ENCODE measurements around the gene UBXN2A.

The UBXN2A gene

DNA sequence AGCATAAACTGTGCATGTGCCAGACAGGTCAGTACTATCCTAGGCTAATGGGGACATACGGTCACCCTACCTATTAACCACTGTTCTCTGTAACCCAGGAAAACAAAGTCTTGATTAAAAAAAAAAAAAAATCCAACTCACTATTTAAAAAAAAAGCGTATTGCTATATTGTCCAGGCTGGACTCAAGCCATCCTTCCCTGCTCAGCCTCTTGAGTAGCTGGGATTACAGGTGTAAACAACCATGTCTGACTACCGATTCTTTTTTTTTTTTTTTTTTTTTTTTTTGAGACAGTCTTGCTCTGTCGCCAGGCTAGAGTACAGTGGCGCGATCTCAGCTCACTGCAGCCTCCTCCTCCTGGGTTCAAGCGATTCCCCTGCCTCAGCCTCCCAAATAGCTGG, 24.9 kb upstream of the UBXN2A start:
- peak overlapping the region; percentile 73 for H3K4me2 ChIP-seq (ENCODE audit: low read depth, low read length, poor library complexity, severe bottlenecking)
- H3K36me3 ChIP-seq (ENCODE audit: insufficient read depth, low read length): no peaks in the 10 kb centered on the region
- no peak for TF ChIP-seq EZH2phosphoT487 (IDR thresholded peaks at IDR 0.05; ENCODE audit: borderline replicate concordance)
- TF ChIP-seq, protein P1, sequence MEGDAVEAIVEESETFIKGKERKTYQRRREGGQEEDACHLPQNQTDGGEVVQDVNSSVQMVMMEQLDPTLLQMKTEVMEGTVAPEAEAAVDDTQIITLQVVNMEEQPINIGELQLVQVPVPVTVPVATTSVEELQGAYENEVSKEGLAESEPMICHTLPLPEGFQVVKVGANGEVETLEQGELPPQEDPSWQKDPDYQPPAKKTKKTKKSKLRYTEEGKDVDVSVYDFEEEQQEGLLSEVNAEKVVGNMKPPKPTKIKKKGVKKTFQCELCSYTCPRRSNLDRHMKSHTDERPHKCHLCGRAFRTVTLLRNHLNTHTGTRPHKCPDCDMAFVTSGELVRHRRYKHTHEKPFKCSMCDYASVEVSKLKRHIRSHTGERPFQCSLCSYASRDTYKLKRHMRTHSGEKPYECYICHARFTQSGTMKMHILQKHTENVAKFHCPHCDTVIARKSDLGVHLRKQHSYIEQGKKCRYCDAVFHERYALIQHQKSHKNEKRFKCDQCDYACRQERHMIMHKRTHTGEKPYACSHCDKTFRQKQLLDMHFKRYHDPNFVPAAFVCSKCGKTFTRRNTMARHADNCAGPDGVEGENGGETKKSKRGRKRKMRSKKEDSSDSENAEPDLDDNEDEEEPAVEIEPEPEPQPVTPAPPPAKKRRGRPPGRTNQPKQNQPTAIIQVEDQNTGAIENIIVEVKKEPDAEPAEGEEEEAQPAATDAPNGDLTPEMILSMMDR (conservative IDR thresholded peaks at IDR 0.05; ENCODE audit: low read length): no peak
- no peak overlapping the region for H3K9ac ChIP-seq (ENCODE audit: low read depth, low read length, poor library complexity, severe bottlenecking)
- H3K4me1 ChIP-seq (ENCODE audit: insufficient read depth, low read length, poor library complexity, severe bottlenecking): peaks cover 33% of the 10 kb centered on the region
- H3K9me2 ChIP-seq (replicated peaks; ENCODE audit: low read depth, low read length): no peaks in the 10 kb centered on the region
- H2AFZ ChIP-seq (ENCODE audit: low read length): no peak overlapping the region
- no peak overlapping the region for H3K4me3 ChIP-seq (ENCODE audit: low read length, poor library complexity, severe bottlenecking)
- H3F3A ChIP-seq (ENCODE audit: low read depth): no peaks in the 10 kb centered on the region
- no peaks in the 10 kb centered on the region for H3K9me3 ChIP-seq (ENCODE audit: insufficient read depth, low read depth, low read length)
- H3K79me2 ChIP-seq (ENCODE audit: insufficient read depth, low read length): peaks cover 95% of the 10 kb centered on the region
- no peaks in the 10 kb centered on the region for H3K27me3 ChIP-seq (ENCODE audit: insufficient read depth, low read length, poor library complexity, severe bottlenecking)
- peaks cover 48% of the 10 kb centered on the region for H4K20me1 ChIP-seq (ENCODE audit: insufficient read depth, low read length, poor library complexity, severe bottlenecking)

DNA sequence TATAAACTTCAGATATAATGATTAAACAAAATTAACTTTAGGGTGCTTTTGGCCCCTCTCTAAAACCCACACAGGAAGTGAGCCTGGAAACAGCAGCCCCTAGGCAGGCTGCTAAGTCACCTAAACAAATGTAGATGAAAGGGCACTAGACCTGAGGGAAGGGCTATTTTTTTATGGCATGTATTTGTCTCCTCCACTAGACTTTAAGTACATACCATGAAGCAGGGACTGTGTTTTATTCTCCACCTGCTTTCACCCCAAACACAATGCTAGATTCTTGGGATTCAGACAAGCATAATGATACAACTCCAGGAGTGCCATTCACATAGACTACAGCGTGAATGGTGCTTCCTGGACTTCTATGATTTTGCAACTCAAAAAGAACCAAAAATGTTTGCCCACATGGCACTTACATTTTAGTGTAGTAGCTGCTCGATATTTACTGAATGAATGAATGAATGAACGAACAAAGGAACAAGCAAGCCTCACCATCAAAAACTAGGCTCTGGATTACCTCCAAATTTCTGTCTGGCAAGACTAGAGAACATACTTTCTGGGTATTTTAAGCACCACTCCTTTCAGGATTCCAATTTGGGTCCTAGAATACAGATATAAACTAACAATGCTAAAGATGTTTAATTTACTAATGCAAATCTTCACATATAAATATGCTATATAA, 23.4 kb upstream of the UBXN2A start:
- no peaks in the 10 kb centered on the region for H3F3A ChIP-seq (ENCODE audit: low read depth)
- H3K9me3 ChIP-seq (ENCODE audit: insufficient read depth, low read depth, low read length): no peaks in the 10 kb centered on the region
- H3K36me3 ChIP-seq (ENCODE audit: insufficient read depth, low read length): no peaks in the 10 kb centered on the region
- peaks cover 95% of the 10 kb centered on the region for H3K79me2 ChIP-seq (ENCODE audit: insufficient read depth, low read length)
- TF ChIP-seq EZH2phosphoT487 (IDR thresholded peaks at IDR 0.05; ENCODE audit: borderline replicate concordance): no peak
- TF ChIP-seq, protein P1 (conservative IDR thresholded peaks at IDR 0.05; ENCODE audit: low read length): no peak
- no peaks in the 10 kb centered on the region for H3K27me3 ChIP-seq (ENCODE audit: insufficient read depth, low read length, poor library complexity, severe bottlenecking)
- peak overlapping the region; percentile 19 for H3K9ac ChIP-seq (ENCODE audit: low read depth, low read length, poor library complexity, severe bottlenecking)
- H3K9me2 ChIP-seq (replicated peaks; ENCODE audit: low read depth, low read length): no peaks in the 10 kb centered on the region
- H3K4me1 ChIP-seq (ENCODE audit: insufficient read depth, low read length, poor library complexity, severe bottlenecking): peaks cover 46% of the 10 kb centered on the region
- peak overlapping the region; percentile 73 for H3K4me2 ChIP-seq (ENCODE audit: low read depth, low read length, poor library complexity, severe bottlenecking)
- H4K20me1 ChIP-seq (ENCODE audit: insufficient read depth, low read length, poor library complexity, severe bottlenecking): peaks cover 60% of the 10 kb centered on the region
- H2AFZ ChIP-seq (ENCODE audit: low read length): no peak overlapping the region
- H3K4me3 ChIP-seq (ENCODE audit: low read length, poor library complexity, severe bottlenecking): peak overlapping the region; percentile 48

DNA sequence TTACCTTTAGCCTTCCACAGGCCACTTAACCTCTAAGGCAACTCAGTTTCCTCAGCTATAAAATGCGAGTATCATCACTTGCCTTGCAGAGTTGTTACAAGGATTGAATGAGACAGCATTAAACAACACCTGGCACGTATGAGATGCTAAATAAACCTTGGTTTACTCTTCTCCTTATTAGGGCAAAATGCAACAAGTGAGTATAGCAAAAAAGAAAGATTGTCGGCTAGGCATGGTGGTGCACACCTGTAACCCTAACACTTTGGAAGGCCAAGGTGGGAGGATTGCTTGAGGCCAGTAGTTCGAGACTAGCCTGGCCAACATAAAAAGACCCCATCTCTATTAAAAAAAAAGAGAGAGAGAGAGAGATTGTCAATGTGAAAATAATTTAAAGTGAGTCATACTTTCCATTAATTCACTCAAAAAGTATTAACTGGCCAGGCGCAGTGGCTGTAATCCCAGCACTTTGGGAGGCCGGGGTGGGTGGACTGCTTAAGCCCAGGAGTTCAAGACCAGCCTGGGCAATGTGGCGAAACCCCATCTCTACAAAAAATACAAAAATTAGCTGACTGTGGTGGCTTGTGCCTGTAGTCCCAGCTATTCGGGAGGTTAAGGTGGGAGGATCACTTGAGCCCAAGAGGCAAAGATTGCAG, 21.3 kb upstream of the UBXN2A start:
- Histone ChIP-seq H3K36me3 (ENCODE audit: insufficient read depth, low read length) (no peaks in the 10 kb centered on the region), H3K4me1 (ENCODE audit: insufficient read depth, low read length, poor library complexity, severe bottlenecking) (peaks cover 65% of the 10 kb centered on the region), H3K27me3 (ENCODE audit: insufficient read depth, low read length, poor library complexity, severe bottlenecking) (no peaks in the 10 kb centered on the region), H3K4me3 (ENCODE audit: low read length, poor library complexity, severe bottlenecking) (no peak overlapping the region), H3K79me2 (ENCODE audit: insufficient read depth, low read length) (peaks cover 95% of the 10 kb centered on the region), H2AFZ (ENCODE audit: low read length) (no peak overlapping the region), H4K20me1 (ENCODE audit: insufficient read depth, low read length, poor library complexity, severe bottlenecking) (peaks cover 69% of the 10 kb centered on the region), H3K9me2 (replicated peaks; ENCODE audit: low read depth, low read length) (no peaks in the 10 kb centered on the region), H3K9ac (ENCODE audit: low read depth, low read length, poor library complexity, severe bottlenecking) (no peak overlapping the region), H3K9me3 (ENCODE audit: insufficient read depth, low read depth, low read length) (no peaks in the 10 kb centered on the region), H3K4me2 (ENCODE audit: low read depth, low read length, poor library complexity, severe bottlenecking) (peak overlapping the region; percentile 1), H3F3A (ENCODE audit: low read depth) (no peaks in the 10 kb centered on the region)
- TF ChIP-seq, protein P1 (conservative IDR thresholded peaks at IDR 0.05; ENCODE audit: low read length): no peak
- TF ChIP-seq EZH2phosphoT487 (IDR thresholded peaks at IDR 0.05; ENCODE audit: borderline replicate concordance): no peak
